Parathyroid adenoma (tissue), 2 donors: Measurements from ENCODE around the gene PDGFB.

ENCODE experiments used
- H2AFZ ChIP-seq: fragments of 300-600 bp; sonication (generic); one replicate; pipeline ENCODE4 v1.7.0; 2017; ENCODE audit warnings: antibody characterized with exemption, mild to moderate bottlenecking
- H3K27ac ChIP-seq: fragments of 300-600 bp; sonication (generic); one replicate; pipeline ENCODE4 v1.7.0; 2017
- H3K27me3 ChIP-seq: fragments of 300-600 bp; sonication (generic); one replicate; pipeline ENCODE4 v1.7.0; 2017; ENCODE audit warnings: low read length; ENCODE audit not compliant: control insufficient read depth, insufficient read depth
- H3K36me3 ChIP-seq: fragments of 300-600 bp; sonication (generic); one replicate; pipeline ENCODE4 v1.7.0; 2017; ENCODE audit warnings: low read length; ENCODE audit not compliant: control insufficient read depth, insufficient read depth
- H3K4me1 ChIP-seq: fragments of 300-600 bp; sonication (generic); one replicate; pipeline ENCODE4 v1.7.0; 2017; ENCODE audit warnings: control low read depth
- H3K4me2 ChIP-seq: fragments of 300-600 bp; sonication (generic); one replicate; pipeline ENCODE4 v1.7.0; 2017; ENCODE audit warnings: low read length
- H3K4me3 ChIP-seq: fragments of 300-600 bp; sonication (generic); one replicate; pipeline ENCODE4 v1.7.0; 2017; ENCODE audit warnings: low read depth, low read length
- H3K79me2 ChIP-seq: fragments of 300-600 bp; sonication (generic); one replicate; pipeline ENCODE4 v1.7.0; 2017; ENCODE audit warnings: control low read depth
- H3K9ac ChIP-seq: fragments of 300-600 bp; sonication (generic); one replicate; pipeline ENCODE4 v1.7.0; 2017; ENCODE audit warnings: mild to moderate bottlenecking
- H3K9me3 ChIP-seq: fragments of 300-600 bp; sonication (generic); one replicate; pipeline ENCODE4 v1.7.0; 2017; ENCODE audit warnings: low read length; ENCODE audit not compliant: control insufficient read depth
- TF ChIP-seq, protein P1 (sequence below): fragments of 300-600 bp; sonication (generic); IDR thresholded peaks from one replicate; pipeline ENCODE4 v1.7.0; 2017; ENCODE audit warnings: antibody characterized with exemption, mild to moderate bottlenecking
- donor health status: primary hyperparathyroidism.

PDGFB gene

GRCh38 chr22:39254122-39254521 lies 9.3 kb upstream of the PDGFB start:
- no peak overlapping the region for H3K4me2 ChIP-seq
- no peaks in the 10 kb centered on the region for H3K36me3 ChIP-seq
- TF ChIP-seq, protein P1, sequence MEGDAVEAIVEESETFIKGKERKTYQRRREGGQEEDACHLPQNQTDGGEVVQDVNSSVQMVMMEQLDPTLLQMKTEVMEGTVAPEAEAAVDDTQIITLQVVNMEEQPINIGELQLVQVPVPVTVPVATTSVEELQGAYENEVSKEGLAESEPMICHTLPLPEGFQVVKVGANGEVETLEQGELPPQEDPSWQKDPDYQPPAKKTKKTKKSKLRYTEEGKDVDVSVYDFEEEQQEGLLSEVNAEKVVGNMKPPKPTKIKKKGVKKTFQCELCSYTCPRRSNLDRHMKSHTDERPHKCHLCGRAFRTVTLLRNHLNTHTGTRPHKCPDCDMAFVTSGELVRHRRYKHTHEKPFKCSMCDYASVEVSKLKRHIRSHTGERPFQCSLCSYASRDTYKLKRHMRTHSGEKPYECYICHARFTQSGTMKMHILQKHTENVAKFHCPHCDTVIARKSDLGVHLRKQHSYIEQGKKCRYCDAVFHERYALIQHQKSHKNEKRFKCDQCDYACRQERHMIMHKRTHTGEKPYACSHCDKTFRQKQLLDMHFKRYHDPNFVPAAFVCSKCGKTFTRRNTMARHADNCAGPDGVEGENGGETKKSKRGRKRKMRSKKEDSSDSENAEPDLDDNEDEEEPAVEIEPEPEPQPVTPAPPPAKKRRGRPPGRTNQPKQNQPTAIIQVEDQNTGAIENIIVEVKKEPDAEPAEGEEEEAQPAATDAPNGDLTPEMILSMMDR = no peak
- no peak overlapping the region for H2AFZ ChIP-seq
- no peaks in the 10 kb centered on the region for H3K9me3 ChIP-seq
- peaks cover 5% of the 10 kb centered on the region for H3K4me1 ChIP-seq
- no peaks in the 10 kb centered on the region for H3K79me2 ChIP-seq
- H3K27me3 ChIP-seq = no peaks in the 10 kb centered on the region
- H3K9ac ChIP-seq = no peak overlapping the region
- no peak overlapping the region for H3K4me3 ChIP-seq
- H3K27ac ChIP-seq = no peak overlapping the region

- H3K4me2 ChIP-seq = peak overlapping the region; percentile 51
- no peaks in the 10 kb centered on the region for H3K27me3 ChIP-seq
- H2AFZ ChIP-seq = no peak overlapping the region
- no peak overlapping the region for H3K4me3 ChIP-seq
- TF ChIP-seq, protein P1 = no peak
- no peaks in the 10 kb centered on the region for H3K36me3 ChIP-seq
- H3K9me3 ChIP-seq = no peaks in the 10 kb centered on the region
- peak overlapping the region; percentile 19 for H3K27ac ChIP-seq
- H3K79me2 ChIP-seq = no peaks in the 10 kb centered on the region
- H3K9ac ChIP-seq = no peak overlapping the region
- peaks cover 5% of the 10 kb centered on the region for H3K4me1 ChIP-seq
Observed at GRCh38 chr22:39253435-39254070, 8.8 kb upstream of the PDGFB start.

- peak overlapping the region; percentile 51 for H3K4me2 ChIP-seq
- no peaks in the 10 kb centered on the region for H3K9me3 ChIP-seq
- H3K36me3 ChIP-seq = no peaks in the 10 kb centered on the region
- no peak overlapping the region for H2AFZ ChIP-seq
- no peak overlapping the region for H3K9ac ChIP-seq
- no peak overlapping the region for H3K4me3 ChIP-seq
- TF ChIP-seq, protein P1 = no peak
- H3K4me1 ChIP-seq = peaks cover 5% of the 10 kb centered on the region
- no peaks in the 10 kb centered on the region for H3K79me2 ChIP-seq
- peak overlapping the region; percentile 19 for H3K27ac ChIP-seq
- no peaks in the 10 kb centered on the region for H3K27me3 ChIP-seq
Observed at GRCh38 chr22:39252461-39253434, 8.0 kb upstream of the PDGFB start.

DNA sequence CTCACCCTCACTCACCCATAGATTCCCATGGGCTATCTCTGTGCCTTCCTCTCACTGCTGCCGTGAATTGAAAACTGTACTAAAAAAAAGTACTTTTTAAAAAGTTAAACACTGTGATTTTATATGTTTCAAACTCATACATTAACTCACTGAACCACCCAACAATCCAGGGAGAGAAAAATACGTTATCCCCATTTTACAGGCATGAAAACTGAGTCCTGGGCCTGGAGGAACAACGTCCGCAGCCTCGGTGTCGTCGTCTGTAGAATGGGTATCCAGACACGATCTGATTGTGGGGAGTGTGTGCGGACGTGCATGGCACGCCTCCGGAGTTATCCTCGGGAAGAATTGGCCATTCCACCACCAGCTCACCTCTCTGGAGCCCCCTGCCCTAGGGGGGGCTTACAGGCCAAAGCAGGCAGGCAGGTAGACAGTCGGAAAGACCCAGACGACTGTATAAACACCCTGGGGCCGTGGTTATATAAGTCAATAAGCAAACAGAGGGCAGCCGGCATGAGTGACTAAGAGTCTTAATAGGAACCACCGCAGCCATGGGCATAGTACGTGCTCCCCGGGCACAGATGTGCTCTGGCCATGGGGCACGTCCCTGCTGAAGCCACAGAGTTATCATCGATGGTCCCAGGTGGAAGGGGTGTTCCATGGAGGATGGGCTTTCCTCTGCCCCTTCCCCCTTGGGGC lies 7.1 kb upstream of the PDGFB start:
- TF ChIP-seq, protein P1 = no peak
- no peak overlapping the region for H3K4me3 ChIP-seq
- no peaks in the 10 kb centered on the region for H3K36me3 ChIP-seq
- H3K9ac ChIP-seq = no peak overlapping the region
- H3K4me2 ChIP-seq = no peak overlapping the region
- no peak overlapping the region for H3K27ac ChIP-seq
- H3K4me1 ChIP-seq = peaks cover 5% of the 10 kb centered on the region
- no peaks in the 10 kb centered on the region for H3K79me2 ChIP-seq
- no peaks in the 10 kb centered on the region for H3K9me3 ChIP-seq
- no peak overlapping the region for H2AFZ ChIP-seq
- no peaks in the 10 kb centered on the region for H3K27me3 ChIP-seq
